SK-N-SH treated with all-trans-retinoic acid at 6 μM for 48 hours (cell line): Measurements from ENCODE around the gene AMER2.

Experiments used
- BACH2 ChIP-seq: fragments of 250-450 bp; sonication (Bioruptor Pico); IDR thresholded peaks from 2 replicates; pipeline ENCODE4 v1.9.0; 2021; ENCODE audit warnings: mild to moderate bottlenecking, borderline replicate concordance
- ISL1 ChIP-seq: fragments of 250-450 bp; sonication (Bioruptor Pico); IDR thresholded peaks from 2 replicates; pipeline ENCODE4 v2.1.2; 2022; ENCODE audit warnings: mild to moderate bottlenecking, moderate library complexity
- OSR1 ChIP-seq: fragments of 250-450 bp; sonication (Bioruptor Pico); IDR thresholded peaks from 2 replicates; pipeline ENCODE4 v1.8.0; 2022; ENCODE audit warnings: moderate library complexity, mild to moderate bottlenecking, inconsistent platforms
- PPARA ChIP-seq: fragments of 250-450 bp; sonication (Bioruptor Pico); IDR thresholded peaks from 2 replicates; pipeline ENCODE4 v1.5.0; 2020; ENCODE audit warnings: mild to moderate bottlenecking, borderline replicate concordance
- SNAI2 ChIP-seq: fragments of 250-450 bp; sonication (Bioruptor Pico); IDR thresholded peaks from 2 replicates; pipeline ENCODE4 v1.5.0; 2020; ENCODE audit warnings: mild to moderate bottlenecking, moderate library complexity
- TCF4 ChIP-seq: fragments of 250-450 bp; sonication (Bioruptor Pico); IDR thresholded peaks from 2 replicates; pipeline ENCODE4 v1.8.0; 2021; ENCODE audit warnings: mild to moderate bottlenecking, moderate library complexity, borderline replicate concordance
- TOX ChIP-seq: fragments of 250-450 bp; sonication (Bioruptor Pico); IDR thresholded peaks from 2 replicates; pipeline ENCODE4 v1.8.0; 2021; ENCODE audit warnings: mild to moderate bottlenecking, moderate library complexity, borderline replicate concordance
- ZFP3 ChIP-seq: fragments of 250-450 bp; sonication (Bioruptor Pico); IDR thresholded peaks from 2 replicates; pipeline ENCODE4 v1.5.0; 2020; ENCODE audit warnings: mild to moderate bottlenecking, moderate library complexity
- ZFP30 ChIP-seq: fragments of 450-650 bp; formaldehyde crosslinking; IDR thresholded peaks from 2 replicates; pipeline ENCODE4 v1.5.0; 2022; ENCODE audit warnings: mild to moderate bottlenecking, moderate library complexity
- ZNF70 ChIP-seq: fragments of 450-650 bp; formaldehyde crosslinking; IDR thresholded peaks from 2 replicates; pipeline ENCODE4 v1.5.0; 2020; ENCODE audit warnings: mild to moderate bottlenecking, moderate library complexity
- TF ChIP-seq, protein P1 (sequence below): fragments of 250-450 bp; sonication (Bioruptor Pico); IDR thresholded peaks from 2 replicates; pipeline ENCODE4 v1.5.0; 2020; ENCODE audit warnings: mild to moderate bottlenecking, moderate library complexity
- TF ChIP-seq, protein P2 (sequence below): fragments of 250-450 bp; sonication (Bioruptor Pico); IDR thresholded peaks from 2 replicates; pipeline ENCODE4 v1.5.1; 2021; ENCODE audit warnings: mild to moderate bottlenecking, moderate library complexity
- TF ChIP-seq, protein P3 (sequence below): fragments of 250-450 bp; sonication (Bioruptor Pico); IDR thresholded peaks from 2 replicates; pipeline ENCODE4 v1.8.0; 2020; ENCODE audit warnings: mild to moderate bottlenecking, moderate library complexity, borderline replicate concordance
- TF ChIP-seq, protein P4 (sequence below): fragments of 250-450 bp; sonication (Bioruptor Pico); IDR thresholded peaks from 2 replicates; pipeline ENCODE4 v1.5.1; 2020; ENCODE audit warnings: low read depth, mild to moderate bottlenecking, moderate library complexity

DNA sequence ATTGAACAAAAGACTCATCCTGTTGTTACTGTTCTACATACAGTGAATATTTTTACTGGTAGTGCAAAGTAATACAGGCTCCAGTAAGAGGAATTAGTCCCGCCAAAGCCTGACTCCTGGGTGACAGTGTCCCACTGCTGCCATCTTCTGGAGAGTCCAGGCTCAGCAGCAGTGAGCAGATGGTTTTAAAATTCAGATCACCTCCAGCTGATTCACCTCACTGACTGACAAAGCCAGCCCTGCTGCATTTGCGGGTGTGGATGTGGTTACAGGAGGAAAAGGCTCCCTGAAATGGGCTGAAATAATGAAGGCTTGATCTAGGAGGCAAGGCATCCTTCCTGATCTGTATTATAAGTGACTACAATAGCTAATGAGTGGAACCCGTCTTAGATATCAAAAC, 57.9 kb downstream of the AMER2 start:
- TF ChIP-seq BACH2 (CRISPR knock-in tag) (no peak), TCF4 (CRISPR knock-in tag) (no peak), OSR1 (CRISPR knock-in tag) (no peak), ZFP3 (CRISPR knock-in tag) (no peak), PPARA (CRISPR knock-in tag) (no peak), SNAI2 (CRISPR knock-in tag) (no peak), ZNF70 (no peak), ISL1 (CRISPR knock-in tag) (no peak), ZFP30 (CRISPR knock-in tag) (no peak), TOX (CRISPR knock-in tag) (no peak)
- TF ChIP-seq, protein P1, sequence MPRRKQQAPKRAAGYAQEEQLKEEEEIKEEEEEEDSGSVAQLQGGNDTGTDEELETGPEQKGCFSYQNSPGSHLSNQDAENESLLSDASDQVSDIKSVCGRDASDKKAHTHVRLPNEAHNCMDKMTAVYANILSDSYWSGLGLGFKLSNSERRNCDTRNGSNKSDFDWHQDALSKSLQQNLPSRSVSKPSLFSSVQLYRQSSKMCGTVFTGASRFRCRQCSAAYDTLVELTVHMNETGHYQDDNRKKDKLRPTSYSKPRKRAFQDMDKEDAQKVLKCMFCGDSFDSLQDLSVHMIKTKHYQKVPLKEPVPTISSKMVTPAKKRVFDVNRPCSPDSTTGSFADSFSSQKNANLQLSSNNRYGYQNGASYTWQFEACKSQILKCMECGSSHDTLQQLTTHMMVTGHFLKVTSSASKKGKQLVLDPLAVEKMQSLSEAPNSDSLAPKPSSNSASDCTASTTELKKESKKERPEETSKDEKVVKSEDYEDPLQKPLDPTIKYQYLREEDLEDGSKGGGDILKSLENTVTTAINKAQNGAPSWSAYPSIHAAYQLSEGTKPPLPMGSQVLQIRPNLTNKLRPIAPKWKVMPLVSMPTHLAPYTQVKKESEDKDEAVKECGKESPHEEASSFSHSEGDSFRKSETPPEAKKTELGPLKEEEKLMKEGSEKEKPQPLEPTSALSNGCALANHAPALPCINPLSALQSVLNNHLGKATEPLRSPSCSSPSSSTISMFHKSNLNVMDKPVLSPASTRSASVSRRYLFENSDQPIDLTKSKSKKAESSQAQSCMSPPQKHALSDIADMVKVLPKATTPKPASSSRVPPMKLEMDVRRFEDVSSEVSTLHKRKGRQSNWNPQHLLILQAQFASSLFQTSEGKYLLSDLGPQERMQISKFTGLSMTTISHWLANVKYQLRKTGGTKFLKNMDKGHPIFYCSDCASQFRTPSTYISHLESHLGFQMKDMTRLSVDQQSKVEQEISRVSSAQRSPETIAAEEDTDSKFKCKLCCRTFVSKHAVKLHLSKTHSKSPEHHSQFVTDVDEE (CRISPR knock-in tag) = no peak
- TF ChIP-seq, protein P2, sequence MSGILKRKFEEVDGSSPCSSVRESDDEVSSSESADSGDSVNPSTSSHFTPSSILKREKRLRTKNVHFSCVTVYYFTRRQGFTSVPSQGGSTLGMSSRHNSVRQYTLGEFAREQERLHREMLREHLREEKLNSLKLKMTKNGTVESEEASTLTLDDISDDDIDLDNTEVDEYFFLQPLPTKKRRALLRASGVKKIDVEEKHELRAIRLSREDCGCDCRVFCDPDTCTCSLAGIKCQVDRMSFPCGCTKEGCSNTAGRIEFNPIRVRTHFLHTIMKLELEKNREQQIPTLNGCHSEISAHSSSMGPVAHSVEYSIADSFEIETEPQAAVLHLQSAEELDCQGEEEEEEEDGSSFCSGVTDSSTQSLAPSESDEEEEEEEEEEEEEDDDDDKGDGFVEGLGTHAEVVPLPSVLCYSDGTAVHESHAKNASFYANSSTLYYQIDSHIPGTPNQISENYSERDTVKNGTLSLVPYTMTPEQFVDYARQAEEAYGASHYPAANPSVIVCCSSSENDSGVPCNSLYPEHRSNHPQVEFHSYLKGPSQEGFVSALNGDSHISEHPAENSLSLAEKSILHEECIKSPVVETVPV = no peak
- TF ChIP-seq, protein P3, sequence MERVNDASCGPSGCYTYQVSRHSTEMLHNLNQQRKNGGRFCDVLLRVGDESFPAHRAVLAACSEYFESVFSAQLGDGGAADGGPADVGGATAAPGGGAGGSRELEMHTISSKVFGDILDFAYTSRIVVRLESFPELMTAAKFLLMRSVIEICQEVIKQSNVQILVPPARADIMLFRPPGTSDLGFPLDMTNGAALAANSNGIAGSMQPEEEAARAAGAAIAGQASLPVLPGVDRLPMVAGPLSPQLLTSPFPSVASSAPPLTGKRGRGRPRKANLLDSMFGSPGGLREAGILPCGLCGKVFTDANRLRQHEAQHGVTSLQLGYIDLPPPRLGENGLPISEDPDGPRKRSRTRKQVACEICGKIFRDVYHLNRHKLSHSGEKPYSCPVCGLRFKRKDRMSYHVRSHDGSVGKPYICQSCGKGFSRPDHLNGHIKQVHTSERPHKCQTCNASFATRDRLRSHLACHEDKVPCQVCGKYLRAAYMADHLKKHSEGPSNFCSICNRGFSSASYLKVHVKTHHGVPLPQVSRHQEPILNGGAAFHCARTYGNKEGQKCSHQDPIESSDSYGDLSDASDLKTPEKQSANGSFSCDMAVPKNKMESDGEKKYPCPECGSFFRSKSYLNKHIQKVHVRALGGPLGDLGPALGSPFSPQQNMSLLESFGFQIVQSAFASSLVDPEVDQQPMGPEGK = no peak
- TF ChIP-seq, protein P4, sequence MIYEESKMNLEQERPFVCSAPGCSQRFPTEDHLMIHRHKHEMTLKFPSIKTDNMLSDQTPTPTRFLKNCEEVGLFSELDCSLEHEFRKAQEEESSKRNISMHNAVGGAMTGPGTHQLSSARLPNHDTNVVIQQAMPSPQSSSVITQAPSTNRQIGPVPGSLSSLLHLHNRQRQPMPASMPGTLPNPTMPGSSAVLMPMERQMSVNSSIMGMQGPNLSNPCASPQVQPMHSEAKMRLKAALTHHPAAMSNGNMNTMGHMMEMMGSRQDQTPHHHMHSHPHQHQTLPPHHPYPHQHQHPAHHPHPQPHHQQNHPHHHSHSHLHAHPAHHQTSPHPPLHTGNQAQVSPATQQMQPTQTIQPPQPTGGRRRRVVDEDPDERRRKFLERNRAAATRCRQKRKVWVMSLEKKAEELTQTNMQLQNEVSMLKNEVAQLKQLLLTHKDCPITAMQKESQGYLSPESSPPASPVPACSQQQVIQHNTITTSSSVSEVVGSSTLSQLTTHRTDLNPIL (CRISPR knock-in tag) = no peak
